GM21825 (cell line): ENCODE results near the gene PMP22.

Experiments used
- ATAC-seq: cut with Tn5 transposase; IDR thresholded peaks from one replicate; pipeline ENCODE4 v1.9.1; 2021; ENCODE audit warnings: mild to moderate bottlenecking, moderate library complexity; ENCODE audit not compliant: unreplicated experiment

Gene PMP22

GRCh38 chr17:15278380-15278779 lies 13.3 kb upstream of the PMP22 start:
- no peak for ATAC-seq

DNA sequence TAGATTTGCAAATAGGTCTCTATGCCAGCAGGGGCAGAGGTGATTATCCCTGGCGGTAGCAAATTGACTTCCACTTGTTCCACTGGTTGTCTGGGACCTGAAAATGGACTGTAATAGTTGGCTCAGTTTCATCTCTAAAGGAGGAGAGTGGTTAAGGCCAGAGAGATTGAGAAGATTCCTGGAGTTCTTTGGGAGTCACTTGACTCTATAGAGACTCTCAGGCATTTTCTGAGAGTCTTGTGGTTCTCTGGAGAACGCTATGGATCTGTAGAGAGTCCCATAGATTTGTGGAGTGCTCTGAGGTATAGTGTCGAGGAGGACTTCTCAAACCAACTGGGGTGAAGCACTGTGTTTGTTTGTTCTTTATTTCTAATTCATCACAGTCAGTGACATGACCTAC lies 8.9 kb upstream of the PMP22 start:
- ATAC-seq: no peak

DNA sequence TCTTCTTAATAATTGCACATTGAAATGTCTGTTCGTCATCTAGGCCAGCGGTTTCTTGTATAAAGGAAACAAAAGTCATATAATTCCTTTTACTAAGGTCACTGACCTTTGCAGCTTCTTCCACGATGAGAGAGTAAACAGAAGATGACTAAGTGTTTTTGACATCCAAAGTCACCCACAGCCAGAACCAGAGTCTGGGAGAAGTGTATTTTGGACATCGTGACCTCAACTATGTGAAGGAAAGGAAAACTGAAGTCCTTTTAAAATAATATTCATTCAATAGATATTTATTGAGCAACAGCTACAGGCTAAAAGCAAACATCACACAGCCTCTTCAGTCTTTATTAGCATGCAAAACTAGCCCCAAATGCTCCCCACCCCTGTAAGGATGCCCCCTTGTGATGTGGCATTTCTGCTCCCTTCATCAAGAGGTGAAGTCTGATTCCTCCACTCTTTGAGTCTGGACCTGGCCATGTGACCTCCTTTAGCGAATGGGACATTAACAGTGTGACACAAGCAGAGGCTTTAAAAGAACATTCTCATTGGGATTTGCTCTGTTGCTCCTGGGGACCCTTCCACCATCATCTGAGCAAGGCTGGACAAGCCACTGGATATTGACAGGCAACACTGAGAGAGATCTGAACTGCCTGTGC lies 8.1 kb upstream of the PMP22 start:
- ATAC-seq: no peak

- ATAC-seq: no peak
Measured at GRCh38 chr17:15271741-15272140, 6.6 kb upstream of the PMP22 start.

DNA sequence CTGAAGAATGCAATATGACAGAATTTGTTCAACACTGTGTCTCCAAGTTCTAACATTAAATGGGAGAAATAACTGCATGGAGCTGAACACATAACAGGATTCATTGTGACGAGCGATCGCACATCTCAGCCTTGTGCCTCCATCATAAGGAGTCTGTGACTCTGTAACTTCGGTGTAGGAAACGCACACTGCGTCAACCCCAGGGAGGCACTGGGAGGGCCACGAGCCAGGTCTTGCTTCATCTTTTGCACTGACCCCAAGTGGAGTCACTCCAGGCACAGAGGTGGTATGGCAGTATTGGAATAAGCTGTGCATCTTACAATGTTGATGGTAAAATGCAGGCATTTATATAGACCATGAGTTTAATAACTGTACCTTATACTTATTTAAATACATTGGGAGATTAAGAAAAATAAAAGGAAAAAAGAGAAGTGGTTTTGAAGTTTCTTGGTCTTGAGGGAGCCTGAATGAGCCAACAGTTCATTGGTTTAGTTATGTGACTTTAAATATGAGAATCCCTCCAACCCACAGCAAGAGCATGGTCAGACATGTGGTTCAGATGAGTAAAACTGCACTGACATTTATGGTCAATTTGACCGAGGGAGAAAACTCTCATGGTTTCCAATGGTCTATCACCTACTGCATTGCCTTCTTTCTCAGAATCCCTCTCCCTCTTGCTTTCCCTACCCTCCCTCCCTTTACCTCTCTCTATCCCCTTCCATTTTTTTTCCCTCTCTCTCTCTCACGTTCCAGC lies 5.7 kb upstream of the PMP22 start:
- ATAC-seq: no peak

- no peak for ATAC-seq
Measured at GRCh38 chr17:15269780-15270089, 4.6 kb upstream of the PMP22 start.

DNA sequence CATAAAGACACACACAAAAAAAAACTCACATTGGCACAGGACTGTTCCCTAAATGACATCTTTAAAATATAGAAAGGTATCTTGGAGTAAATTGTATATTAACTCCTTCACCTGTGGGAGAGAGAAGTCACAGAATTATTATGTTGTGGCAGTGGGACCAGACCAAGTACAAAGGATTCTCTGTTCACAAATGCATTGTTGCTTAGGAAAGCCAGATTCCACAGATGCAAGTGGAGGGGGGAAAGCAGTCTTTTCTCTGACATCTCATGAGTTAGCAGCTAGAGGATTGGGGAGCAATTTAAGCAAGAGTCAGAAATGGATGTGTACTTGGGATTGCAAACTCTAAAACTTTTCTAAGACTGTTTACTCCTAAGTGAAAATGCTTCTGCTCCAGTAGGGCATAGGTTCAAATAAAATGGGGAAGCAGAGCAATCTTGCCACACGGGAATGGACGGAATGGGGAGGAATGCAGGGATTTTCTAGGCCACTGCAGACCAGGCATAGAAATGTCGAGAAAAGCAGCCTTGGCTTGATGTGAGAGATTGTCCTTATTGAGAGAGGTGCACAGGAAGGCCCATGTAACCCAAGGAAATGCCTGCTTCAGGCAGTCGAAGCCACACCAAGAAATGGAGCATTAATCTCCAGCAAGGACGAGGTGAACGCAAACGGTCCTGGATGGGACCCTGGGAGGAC lies 4.1 kb upstream of the PMP22 start:
- no peak for ATAC-seq

GRCh38 chr17:15268461-15268860 lies 3.3 kb upstream of the PMP22 start:
- no peak for ATAC-seq

DNA sequence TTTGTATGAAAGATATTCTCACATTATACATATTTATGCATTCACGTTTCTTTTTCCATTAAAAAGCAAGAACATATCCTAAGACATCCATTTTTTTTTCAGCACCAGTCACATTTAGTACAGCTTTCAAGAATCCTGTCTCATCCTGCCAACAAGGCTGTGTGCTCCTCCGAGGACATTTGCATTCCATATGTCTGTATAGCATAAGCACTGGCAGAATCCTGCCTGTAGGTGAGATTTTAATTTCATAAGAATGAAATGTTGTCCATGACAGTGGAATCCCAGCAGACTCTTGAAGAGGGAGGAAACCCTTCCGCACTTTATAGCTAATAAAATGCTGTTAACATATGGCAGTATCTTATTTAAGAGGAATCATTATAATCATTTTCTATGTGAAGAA lies 2.9 kb upstream of the PMP22 start:
- ATAC-seq: no peak

GRCh38 chr17:15266325-15267125 lies 1.4 kb upstream of the PMP22 start:
- ATAC-seq: no peak

GRCh38 chr17:15264542-15264941 lies 584 bp downstream of the PMP22 start:
- no peak for ATAC-seq

DNA sequence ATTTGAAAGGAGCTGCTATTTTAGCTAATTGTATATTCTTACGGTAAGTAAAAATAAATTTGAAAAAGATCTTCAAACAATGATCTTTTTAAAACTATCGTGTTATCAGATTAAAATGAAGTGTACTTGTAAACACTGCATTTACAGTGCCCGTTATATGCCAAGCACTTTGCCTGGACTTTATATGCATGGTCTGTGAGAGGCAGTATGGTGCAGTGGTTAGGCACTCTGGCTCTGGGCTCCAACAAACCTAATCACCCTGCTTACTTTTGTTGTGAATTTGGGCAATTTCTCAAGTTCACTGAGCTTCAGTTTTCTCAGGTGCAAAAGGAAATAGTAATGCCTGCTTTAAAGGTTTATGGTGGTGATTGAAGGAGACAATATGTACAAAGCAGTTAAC lies 1.4 kb downstream of the PMP22 start:
- ATAC-seq: no peak

- ATAC-seq: no peak
Measured at GRCh38 chr17:15263206-15263579, 1.9 kb downstream of the PMP22 start.

GRCh38 chr17:15262291-15263205 lies 2.6 kb downstream of the PMP22 start:
- no peak for ATAC-seq

DNA sequence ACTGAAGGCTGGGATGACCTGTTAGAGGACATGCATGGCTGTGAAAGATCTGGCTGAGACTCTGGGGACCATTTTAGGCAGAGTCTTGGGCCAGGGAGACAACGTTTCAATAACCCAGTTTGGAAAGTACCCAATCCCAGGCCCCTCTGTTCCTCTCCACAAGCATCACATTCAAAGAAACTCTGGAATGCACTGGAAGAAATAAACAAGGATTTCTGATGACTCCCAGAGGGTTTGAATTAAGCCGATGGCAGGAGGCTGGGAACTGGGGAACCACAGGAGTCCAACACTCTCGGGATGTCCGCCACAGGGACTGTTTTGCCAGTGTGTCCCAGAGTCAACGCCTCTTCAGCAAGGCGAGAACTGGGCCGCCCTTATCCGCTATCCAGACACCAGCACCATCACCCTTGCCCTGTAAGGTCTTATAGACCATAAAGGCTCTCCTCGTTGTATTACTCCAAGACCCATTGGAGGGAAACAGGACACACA lies 3.3 kb downstream of the PMP22 start:
- ATAC-seq: no peak

DNA sequence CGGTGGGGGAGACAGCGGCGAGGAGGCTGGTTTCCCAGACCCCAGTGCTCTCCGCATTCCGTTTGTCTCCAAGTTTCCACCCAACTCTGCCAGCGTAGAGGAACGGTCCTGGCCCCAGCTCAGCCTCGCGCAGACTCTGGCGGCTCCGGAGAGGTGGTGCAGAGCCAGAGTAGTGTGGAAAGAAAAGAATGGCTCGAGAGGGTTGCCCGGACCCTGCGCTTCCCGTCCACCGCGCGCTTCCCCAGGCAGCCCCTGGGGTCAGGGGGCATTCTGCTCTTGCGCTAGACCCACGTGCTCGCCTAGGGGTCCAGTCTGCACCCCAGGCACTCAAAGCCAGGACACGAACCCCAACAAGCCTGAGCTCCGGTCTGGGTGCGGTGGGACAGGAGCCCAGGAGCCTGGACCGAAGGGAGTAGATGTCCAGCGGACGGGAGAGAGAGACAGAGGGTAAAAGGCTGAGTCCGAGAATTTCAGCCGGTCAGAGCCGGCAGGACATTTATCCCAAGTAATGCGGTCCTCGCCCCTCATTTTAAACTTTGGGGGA lies 3.8 kb downstream of the PMP22 start:
- ATAC-seq: no peak

GRCh38 chr17:15260376-15261257 lies 4.5 kb downstream of the PMP22 start:
- ATAC-seq: no peak

- no peak for ATAC-seq
Measured at GRCh38 chr17:15257796-15258512, 7.2 kb downstream of the PMP22 start.
